H54 (cell line): ENCODE data around the gene ANKS1B.
"Not testable (repeated sequence)": the region's sequence is repeated elsewhere in the genome, so short reads cannot be mapped to it uniquely, and the experiment has no call there.

ENCODE experiments used
- DNase-seq: peaks from one replicate; pipeline ENCODE4 v3.0.0; 2011; ENCODE audit warnings: low spot score, mixed read lengths; ENCODE audit not compliant: insufficient read length
- FAIRE-seq: peaks from 3 replicates; lab custom pipeline; 2011; peaks lifted over from hg19 to GRCh38; lab: Jason Lieb, UNC
- POLR2A ChIP-seq: IDR thresholded peaks from 2 replicates; pipeline ENCODE4 v1.6.1; 2011; ENCODE audit warnings: low read depth, mild to moderate bottlenecking, low read length

Gene ANKS1B

DNA sequence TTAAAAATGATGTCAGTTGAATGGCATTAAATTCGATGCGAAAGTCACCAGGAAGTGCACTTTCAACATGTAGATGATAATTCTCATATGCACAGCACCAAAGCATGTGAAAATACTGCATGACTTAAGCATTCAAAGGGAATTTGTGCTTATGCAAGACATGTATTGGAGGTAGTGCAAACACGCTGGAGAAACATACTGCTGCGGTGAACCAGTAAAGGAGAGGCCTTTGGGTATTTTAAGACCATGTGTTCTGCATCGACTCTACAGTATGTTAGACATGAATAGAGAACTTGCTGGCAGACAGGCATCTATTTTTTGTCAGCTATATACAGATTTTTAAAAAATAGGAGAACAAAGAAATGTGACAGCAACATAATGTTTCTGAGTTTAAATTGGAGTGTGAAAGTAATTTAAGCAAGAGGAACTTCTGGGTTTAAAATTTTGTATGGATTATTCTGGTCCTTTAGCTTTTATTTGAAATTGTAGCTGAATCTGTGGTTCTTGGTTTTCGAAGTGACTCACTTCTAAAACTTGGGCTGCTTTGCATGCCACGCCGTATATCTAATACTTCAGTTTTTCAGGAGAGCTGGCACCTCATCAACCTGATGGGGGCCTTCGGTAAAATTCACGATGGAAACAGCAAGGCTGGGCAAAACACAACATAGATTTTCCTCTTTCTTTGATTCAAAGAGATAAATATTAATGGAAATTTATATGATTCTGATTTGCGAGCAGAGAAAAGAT is 930.9 kb downstream of the ANKS1B start:
- FAIRE-seq (no peak), DNase-seq (no peak)
- no peak for TF ChIP-seq POLR2A

DNA sequence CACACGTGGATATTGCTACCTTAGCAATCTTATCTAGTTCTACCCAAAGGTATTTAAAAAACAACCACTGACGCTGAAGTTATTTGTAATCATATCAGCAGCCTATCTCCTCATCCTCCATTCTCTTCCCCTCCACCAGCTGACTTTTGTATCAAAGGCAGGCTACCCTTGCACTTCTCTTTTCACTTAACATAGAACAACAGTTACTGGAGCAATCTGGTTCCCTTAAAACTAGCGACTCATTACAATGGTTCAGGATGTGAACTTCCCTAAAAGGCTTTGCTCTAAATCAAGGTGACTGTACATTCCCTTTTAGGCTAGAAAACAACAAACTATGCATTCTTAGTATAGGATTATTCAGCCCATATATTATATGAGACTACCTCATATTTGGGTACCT is 935.0 kb downstream of the ANKS1B start:
- FAIRE-seq (no peak), DNase-seq (no peak)
- no peak for TF ChIP-seq POLR2A

DNA sequence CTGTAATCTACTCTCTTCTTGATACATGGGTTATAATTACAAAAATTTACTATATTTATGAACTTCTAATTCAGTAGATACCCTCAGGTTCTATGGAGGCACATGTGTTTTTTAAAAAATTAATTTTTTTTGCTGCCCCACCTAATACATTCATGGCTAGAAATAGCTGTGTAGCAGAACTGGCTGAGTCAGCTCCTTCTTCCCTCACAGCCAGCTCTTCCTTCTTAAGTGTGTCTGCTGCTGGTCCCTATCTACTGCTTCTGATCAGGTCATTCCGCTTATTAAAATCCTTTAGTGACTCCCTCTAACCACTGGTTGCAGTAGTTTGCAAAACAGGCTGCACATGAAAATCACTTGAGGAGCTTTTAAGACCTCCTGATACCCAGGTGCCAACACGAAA is 939.6 kb downstream of the ANKS1B start:
- FAIRE-seq (no peak), DNase-seq (no peak)
- TF ChIP-seq POLR2A: no peak

DNA sequence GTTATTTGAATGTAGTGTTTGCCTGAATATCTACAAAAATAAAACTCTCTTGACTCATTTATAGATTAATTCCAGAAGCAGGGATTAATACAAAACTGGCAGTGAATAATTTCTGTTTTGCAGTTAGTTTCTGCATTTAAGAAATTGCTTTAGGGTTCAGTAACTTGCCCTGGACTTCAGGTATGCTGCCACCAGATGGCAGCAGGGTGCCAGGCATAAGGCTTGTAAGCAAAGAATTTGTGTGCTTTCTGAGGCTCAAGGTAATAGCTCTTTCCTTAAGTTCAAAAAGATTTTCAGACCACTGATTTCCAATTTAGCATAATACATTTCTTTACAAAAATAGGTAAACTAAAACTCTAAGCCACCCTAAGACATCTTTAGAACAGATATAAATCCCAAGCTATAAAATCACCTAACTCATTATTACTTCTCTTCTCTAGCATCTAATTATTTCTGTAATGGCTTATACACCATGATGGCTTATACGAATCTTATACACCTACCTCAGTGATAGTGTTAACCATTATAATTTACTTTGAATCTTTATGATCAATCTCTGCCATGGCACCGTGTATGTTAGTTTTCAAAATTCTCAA is 941.3 kb downstream of the ANKS1B start:
- DNase-seq: peak; percentile 11
- FAIRE-seq: peak; percentile 53
- TF ChIP-seq POLR2A: no peak

DNA sequence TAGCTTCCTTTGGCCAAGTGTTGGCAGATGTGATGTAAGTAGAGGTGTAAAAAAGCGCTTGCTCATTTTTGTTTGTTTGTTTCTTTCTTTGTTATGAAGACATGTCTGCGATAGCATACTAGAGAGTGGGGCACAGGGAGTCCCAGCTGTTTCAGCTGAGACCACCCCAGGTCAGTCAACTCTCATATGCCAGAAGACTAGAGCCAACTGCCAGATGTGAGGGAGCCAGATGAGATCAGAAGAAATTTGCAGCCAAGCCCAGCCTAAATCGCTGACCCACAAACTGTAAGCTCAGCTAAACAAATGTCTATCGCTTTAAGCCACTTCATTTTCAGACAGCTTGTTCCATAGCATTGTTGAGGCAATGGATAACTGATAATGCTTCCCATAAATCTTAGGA is 942.5 kb downstream of the ANKS1B start:
- no peak for DNase-seq
- no peak for TF ChIP-seq POLR2A
- FAIRE-seq: no peak

DNA sequence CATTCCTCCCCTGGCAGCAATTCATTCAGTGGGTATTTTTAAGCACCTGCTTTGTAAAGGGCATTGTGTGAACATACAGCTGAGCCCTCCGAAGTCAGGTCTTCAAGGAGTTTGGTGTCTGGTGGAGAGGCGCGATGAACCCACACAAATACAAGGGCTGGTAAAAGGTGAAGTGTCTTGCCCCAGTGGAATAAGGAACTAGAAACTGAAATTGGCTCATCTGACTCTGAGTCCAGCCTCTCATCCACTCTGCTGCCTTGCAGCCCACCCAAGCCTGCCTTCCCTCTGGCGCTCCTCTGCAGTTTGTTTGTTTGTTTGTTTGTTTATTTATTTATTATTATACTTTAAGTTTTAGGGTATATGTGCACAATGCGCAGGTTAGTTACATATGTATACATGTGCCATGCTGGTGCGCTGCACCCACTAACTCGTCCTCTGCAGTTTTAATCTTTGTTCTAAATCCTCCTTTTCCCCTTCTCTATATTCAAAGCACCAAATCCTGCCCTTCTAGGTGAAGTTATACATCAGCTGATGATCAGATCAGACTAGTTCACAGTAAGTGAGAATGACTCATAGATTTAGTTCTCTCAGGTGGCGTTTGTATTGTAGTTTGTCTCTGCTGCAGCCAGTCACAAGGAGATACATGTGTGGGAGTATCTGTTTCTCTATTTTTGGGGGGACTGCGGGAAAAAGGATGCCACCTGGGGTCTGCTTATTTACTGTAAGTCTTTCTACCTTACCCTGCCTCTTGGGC is 945.2 kb downstream of the ANKS1B start:
- DNase-seq (no peak), FAIRE-seq (no peak)
- no peak for TF ChIP-seq POLR2A

DNA sequence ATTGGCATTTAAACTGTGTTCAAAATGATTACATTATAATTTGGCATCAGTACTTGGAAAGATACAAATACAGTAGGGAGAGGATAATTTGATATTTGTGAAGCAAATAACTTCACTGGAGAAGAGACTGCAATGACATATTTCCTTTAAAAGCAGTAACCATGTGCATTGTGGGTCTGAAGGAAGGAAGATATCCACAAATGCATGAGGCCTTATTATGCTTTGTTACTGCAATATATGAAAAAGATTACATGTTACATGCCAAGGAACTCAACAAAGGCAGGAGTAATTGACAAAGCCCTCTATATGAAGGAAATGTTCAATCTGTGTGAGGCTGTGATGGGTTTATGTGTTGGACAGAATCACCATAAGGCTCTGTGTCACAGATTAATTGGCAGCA is 948.2 kb downstream of the ANKS1B start:
- TF ChIP-seq POLR2A: no peak
- DNase-seq (no peak), FAIRE-seq (no peak)

DNA sequence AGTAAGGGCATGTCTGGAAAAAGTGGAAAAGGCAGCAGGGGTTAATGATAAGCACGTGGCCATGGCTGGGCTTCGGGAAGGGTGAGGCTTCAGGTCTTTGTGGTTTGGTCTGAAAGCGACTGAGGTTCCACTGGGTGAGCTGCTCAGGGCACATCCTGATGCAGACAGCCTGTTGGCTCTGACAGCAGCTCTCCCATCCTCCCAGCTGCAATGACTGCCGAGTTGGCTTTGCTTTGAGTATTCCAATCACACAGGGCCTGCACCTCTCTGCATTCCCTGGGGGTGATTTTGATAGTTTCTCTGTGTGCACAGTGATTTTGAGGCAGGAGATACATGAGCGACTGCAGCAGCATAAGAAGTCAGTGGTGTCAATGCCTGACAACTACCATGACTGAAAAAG is 948.9 kb downstream of the ANKS1B start:
- no peak for DNase-seq
- no peak for FAIRE-seq
- no peak for TF ChIP-seq POLR2A

DNA sequence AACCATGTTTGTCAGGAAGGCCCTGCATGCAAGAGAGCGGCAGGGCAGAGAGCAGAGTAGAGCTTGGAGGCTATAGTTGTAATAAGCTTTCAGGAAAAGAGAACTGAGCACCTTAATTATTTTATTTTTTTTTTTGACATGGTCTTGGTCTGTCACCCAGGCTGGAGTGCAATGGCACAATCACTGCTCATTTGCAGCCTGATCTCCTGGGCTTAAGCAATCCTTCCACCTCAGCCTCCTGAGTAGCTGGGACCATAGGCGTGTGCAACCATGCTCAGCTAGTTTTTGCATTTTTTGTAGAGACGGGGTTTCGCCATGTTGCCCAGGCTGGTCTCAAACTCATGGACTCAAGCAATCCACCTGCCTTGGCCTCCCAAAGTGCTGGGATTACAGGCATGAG is 950.5 kb downstream of the ANKS1B start:
- not testable (repeated sequence) for FAIRE-seq, DNase-seq

DNA sequence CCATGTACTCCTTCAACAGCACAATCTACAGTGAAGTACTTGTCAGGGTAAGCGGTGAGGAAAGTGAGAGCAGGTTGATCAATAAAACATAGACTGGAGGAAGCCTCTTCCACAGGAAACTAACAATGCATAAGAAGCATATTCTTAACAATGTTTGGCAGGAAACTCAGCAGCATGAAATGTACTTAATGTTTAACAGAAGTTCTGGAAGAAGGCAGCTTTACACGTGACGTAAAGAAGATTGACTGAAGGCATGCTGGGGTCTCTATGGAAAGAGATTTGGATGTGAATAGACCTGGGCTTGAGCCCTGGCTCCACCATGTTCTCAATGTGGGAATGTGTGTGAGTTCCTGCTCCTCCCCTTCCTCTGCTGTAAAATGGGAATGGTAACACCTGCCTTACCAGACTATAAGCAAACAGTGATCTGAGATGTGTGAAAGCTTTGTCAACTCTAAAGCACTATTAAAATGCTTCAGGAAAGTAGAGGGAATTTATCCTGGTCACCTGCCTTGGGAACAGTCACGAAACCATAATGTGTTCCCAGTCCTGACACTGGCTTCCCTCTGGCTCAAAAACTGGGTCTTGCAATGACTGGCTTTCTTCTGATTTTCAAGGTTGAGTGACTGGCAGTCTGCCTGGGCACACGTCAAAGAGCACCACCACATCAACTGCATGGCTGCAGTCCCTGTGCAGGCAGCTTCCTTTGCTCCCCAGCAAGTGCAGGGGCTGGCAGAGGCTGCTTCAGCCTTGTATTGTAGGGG is 955.0 kb downstream of the ANKS1B start:
- DNase-seq: no peak
- TF ChIP-seq POLR2A: no peak
- no peak for FAIRE-seq

DNA sequence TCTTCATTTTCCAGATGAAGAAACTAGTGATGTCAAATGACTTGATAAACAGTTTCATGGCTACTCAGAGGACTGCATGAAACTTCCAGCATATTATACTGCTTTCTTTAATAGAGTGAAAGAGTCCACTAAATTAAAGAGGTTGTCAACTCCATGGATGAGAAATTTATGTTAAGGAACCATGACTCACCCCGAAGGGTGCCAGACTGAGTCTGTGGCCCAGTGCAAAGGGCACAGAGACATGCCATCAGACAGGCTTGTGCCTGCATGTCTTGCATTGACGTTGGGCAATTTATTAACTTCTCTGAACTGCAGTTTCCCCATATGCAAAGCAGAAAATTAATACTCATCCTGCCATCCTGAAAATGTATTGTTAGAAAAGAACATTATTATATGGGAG is 957.3 kb downstream of the ANKS1B start:
- FAIRE-seq (no peak), DNase-seq (no peak)
- TF ChIP-seq POLR2A: no peak

DNA sequence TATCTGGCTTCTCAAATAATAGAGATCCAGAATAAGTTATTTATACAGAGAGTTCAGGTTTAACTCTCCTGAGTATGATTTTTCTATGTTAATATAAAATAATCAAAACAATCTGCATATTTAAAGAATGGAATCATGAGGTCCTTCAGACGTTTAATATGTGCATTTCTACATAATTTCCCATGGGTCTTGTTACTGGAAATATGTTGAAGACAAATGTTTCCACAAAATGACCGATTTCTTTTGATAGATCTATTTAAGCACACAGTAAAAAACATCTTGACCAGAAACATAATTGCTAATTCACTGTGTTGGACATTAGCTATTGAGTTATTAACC is 957.7 kb downstream of the ANKS1B start:
- DNase-seq: no peak
- FAIRE-seq: no peak
- no peak for TF ChIP-seq POLR2A

DNA sequence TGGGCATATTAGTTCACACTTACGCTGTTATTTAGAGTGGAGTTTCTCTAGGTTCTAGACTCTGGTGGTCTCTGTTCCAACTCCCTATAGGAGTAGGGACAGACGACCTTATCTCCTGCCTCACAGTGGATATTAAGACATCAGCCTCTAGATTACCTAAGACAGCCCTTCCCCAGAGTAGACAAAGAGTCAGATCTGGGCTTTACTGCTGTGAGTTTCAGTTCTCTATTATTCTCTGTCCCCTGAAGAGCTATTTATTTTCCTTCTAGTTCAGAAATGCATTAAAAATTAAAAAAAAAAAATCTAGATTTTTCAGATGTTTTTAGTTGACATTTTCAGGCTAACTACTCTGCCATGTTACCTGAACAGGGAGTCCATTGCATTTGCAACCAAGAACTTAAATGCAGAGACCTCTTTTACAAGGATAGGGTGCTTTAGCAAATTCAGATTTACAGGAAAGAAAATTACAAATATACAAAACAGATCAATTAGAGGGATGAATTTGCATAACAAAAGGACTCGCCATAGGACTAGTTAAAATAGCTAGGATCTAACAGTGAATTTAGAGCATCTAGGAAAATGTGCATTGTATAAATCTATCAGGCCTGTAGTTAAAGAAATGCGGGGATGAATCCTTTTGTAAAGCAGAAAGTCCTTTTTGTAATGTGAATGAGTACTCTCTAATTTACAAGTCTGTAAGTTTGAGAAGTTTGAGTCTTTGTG is 958.2 kb downstream of the ANKS1B start:
- DNase-seq (no peak), FAIRE-seq (no peak)
- TF ChIP-seq POLR2A: no peak
